Measurements from ENCODE around the gene SCNN1B.

The SCNN1B gene

DNA sequence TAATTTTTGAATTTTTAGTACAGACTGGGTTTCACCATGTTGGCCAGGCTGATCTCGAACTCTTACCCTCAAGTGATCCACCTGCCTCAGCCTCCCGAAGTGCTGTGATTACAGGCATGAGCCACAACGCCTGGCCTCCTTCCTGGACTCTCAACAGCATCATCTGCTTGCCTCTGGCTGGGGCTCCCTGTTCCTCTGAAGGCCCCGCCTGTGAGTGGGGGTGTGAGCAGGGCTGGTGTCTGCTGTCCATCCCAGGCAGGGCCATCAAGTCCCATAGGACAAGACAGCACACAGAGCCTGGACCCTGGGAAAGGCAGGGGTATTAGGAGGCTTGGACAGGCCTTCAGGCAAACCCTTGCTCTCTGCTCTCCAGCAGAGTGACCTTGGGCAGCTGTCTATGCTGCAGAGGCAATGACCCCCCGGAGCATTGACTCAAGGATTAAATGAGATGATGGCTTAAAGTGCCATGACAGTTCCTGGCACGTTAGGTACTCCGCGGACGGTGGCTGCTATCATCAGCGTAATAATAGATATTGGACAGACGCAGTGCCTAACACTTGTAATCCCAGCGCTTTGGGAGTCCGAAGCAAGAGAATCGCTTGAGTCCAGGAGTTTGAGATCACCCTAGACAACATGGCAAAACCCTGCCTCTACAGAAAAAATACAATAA, 19.2 kb downstream of the SCNN1B start:
- DNase-seq: no peak

GRCh38 chr16:23323224-23324030, 21.3 kb downstream of the SCNN1B start:
- DNase-seq: no peak

- no peak for DNase-seq
These were observed 22.6 kb downstream of the SCNN1B start for GRCh38 chr16:23324727-23325126.

GRCh38 chr16:23327836-23328235, 25.7 kb downstream of the SCNN1B start:
- no peak for DNase-seq

DNA sequence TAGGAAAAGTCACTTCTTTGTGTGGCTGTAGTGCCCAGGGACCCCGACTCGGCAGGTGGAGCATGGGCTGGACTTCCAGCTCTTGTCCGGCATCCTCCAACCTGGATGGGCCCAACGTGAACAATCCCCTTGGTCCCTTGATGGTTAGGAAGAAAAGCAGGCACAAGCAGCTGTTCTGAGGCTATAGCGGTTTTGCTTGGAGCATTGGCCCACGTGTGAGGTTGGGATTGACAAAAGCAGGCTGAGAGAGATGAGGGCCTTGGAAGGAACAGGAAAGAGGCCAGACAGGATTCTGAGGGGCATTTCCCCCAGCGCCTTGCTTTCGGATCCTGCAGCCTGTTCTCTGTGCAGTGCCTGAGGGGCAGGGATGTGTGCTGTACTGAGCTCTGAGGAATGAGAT, 28.1 kb downstream of the SCNN1B start:
- DNase-seq: no peak

DNA sequence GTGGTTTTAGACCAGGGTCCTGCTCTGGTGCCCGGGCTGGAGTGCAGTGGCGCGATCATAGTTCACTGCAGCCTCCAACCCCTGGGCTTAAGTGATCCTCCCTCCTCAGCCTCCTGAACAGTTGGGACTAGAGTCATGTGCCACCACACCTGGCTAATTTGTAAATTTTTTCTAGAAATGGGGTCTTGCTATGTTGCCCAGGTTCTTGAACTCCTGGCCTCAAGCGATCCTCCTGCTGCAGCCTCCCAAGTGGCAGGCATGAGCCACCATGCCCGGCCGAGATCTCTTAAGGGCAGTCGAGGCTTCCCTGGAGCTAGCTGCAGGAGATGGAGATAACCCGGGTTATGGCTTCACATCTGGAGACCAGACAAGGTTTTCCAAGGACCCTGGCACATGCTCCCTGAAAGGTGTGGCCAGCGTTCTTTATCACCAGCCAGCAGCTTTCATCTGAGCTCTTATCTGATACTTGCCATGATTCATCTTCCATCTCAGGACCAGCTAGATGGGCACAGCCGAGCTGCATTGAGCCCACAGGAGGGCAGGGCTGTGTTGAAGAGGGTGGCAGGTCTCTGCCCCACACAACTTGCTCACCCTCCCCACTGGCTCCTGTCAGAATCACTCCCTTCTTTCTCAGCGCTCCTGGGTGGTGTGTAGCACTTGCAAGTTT, 28.6 kb downstream of the SCNN1B start:
- no peak for DNase-seq

DNA sequence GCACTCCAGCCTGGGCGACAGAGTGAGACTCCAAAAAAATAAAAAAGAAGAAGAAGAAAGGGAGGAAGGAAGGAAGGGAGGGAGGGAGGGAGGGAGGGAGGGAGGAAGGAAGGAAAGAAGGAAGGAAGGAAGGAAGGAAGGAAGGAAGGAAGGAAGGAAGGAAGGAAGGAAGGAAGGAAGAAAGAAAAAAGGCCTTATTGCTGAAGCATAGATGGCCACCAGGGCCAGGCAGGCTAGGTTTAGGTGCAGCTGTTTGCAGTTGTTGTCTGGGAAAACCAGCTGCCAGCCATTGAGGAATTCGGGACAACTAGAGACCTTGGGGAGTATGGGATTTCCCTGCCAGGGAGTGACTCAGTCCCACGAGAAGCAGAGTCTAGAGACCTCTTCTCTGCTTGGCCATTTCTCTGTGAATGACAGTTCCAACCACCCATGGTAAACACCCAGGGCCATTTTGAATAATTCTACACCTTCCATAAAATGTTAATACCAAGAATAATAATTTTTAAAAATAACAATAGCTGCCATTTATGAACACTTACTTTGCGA, 31.0 kb downstream of the SCNN1B start:
- DNase-seq: no peak

GRCh38 chr16:23333831-23334456, 31.8 kb downstream of the SCNN1B start:
- no peak for DNase-seq

- no peak for DNase-seq
These were observed 32.4 kb downstream of the SCNN1B start for GRCh38 chr16:23334457-23334853.

GRCh38 chr16:23334950-23335349, 32.8 kb downstream of the SCNN1B start:
- no peak for DNase-seq

GRCh38 chr16:23337836-23338550, 35.9 kb downstream of the SCNN1B start:
- DNase-seq: no peak

GRCh38 chr16:23339787-23340186, 37.7 kb downstream of the SCNN1B start:
- no peak for DNase-seq

DNA sequence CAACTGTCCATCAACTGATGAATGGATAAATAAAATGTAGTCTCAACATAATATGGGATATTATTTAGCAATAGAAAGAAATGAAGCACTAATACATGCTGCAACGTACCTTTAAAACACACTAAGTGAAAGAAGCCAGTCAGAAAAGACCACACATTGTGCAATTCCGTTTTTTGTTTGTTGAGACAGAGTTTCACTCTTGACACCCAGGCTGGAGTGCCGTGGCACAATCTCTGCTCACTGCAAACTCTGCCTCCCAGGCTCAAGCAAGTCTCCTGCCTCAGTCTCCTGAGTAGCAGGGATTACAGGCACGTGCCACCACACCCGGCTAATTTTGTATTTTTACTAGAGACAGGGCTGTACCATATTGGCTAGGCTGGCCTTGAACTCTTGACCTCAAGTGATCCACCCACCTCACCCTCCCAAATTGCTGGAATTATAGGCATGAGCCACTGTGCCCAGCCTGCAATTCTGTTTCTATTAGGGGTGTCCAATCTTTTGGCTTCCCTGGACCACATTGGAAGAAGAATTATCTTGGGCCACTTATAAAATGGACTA, 40.1 kb downstream of the SCNN1B start:
- no peak for DNase-seq

GRCh38 chr16:23343643-23344612, 41.8 kb downstream of the SCNN1B start:
- DNase-seq: no peak

DNA sequence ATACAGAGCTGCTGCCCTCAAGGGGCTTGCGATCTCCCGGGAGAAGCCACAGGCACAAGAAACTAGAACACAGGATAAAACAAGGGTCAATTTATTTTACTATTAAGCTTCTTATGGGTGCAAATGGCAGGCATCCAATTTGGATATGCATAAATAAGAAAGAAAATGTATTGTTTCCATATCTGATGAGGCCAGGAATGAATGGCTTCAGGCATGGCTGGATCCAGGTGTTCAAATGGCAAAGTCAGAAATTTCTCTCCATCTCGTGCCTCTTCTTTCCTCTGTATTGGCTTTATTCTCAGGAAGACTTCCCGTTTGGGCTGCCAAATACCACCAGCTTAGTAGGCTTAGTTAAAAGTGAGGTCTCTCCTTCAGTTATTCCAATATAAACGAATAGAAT, 43.1 kb downstream of the SCNN1B start:
- DNase-seq: no peak

DNA sequence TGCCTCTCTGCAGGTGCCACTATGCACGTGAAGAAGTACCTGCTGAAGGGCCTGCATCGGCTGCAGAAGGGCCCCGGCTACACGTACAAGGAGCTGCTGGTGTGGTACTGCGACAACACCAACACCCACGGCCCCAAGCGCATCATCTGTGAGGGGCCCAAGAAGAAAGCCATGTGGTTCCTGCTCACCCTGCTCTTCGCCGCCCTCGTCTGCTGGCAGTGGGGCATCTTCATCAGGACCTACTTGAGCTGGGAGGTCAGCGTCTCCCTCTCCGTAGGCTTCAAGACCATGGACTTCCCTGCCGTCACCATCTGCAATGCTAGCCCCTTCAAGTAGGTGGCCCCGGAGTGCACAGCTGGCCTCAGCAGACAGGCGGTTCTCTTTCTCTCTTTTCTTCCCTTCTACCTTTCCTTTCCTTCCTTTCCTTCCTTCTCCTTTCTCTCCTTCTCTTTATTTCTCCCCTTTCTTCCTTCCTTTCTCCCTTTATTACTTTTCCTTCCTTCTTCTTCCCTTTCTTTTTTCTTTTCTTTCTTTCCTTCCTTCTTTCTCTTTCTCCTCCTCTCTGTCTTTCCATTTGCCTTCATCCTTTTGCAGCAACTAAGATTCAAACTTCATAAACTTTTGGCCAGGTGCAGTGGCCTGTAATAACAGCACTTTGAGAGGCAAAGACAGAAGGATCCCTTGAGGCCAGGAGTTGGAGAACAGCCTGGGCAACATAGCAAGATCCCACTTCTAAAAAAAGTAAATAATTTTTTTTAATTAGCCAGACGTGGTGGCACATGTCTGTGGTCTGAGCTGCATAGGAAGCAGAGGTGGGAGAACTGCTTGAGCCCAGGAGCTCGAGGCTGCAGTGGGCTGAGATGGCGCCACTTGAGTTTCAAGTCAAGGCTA, 46.7 kb downstream of the SCNN1B start:
- no peak for DNase-seq

GRCh38 chr16:23351360-23351759, 49.3 kb downstream of the SCNN1B start:
- no peak for DNase-seq

GRCh38 chr16:23353440-23353839, 51.3 kb downstream of the SCNN1B start:
- DNase-seq: no peak

GRCh38 chr16:23354246-23354645, 52.1 kb downstream of the SCNN1B start:
- no peak for DNase-seq
